Kidney glomerular epithelial cell (primary cell): ENCODE results near the gene ME3.

ENCODE experiments used
- DNase-seq: peaks from one replicate; lab custom pipeline; 2025; lab: John Stamatoyannopoulos, UW

ME3 gene

DNA sequence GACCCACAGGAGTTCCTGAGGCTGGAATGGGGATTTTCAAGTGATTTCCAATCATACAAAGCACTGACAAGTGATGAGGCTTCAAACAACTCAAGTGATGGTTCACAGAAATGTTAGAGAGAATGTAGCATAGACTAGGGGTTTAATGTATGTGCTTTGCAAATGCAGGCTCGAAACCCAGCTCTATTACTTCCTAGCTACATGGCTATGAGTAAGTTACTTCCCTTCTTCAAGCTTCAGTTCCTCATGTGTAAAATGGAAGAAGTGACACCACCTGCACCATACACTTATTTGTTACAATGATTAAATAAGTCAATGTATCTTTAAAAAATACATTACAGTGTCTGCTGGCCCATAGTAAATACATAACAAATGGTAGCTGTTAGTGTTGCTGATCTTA lies 158.0 kb downstream of the ME3 start:
- DNase-seq = no peak

DNA sequence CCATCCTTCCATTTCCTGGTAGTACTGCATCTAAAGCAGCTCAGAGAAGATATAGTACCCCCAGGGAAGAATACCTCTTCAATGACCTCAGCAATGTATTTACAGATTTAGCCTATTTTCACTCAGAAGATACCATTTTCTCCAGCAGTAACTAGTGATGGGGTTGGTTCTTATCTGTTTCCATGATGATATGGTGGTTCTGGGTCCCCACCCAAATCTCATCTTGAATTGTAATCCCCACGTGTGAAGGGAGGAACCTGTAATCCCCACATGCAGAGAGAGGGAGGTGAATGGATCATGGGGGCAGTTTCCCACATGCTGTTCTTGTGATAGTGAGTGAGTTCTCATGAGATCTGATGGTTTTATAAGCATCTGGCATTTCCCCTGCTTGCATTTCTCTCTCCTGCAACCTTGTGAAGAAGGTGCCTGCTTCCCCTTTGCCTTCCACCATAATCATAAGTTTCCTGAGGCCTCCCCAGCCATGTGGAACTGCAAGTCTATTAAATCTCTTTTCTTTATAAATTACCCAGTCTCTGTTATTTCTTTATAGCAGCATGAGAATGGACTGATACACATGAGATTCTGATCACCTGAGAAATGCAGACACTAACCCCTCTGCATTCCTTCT lies 158.6 kb downstream of the ME3 start:
- no peak for DNase-seq

DNA sequence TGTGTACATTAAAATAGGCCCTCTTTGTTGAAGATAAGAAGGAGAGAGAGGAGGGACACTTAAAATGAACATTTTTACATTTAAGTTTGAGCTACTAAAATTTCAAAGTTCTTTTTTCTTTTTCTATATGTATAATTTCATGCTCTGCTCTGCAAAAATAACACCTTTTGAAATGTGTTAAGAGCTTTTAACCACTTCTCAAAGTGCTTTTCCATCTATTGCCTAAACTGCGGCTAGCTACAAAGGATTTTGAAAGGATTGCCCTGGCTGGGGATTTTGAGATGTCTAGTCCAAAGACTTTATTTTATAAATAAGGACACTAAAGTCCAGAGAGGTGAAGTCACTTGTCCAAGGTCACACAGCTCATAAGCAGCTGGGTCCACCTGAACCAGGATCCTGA lies 159.3 kb downstream of the ME3 start:
- no peak for DNase-seq

DNA sequence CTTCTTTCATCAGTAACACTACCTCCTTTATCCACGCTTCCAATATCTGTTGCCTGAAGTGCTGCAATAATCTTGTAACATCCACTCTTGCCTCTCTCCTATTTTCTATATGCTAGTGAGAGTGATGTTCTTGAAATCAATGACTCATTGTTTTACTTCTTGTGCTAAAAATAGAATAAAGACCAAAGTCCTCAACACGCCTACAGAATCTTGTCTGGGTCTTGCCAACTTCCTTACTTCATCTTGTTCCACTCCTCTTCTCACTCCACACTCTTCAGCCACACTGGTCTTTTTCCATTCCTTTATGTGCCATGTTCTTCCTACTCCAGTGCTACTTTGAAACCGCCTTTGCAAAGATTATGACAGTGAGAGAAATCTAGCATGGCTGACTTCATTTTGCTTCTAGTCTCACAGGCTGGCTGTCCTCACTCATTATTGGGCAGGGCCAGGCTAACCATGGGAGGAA lies 161.3 kb downstream of the ME3 start:
- no peak for DNase-seq

DNA sequence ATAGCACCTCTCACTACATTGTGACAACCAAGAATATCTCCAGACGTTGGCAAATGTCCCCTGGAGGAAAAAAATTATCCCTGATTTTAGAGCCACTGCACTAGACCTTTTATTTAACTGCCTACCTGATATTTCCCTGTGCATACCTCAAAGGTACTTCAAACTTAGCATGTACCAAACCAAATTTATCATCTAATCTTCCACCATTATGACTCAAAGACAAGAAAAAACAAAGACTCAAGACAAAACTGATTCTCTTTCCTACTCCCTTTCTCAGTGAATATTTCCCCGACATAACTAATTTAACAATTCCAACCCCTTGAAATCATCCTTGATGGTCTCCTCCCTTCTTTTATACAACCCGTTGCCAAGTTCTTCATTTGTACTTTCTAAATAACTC lies 161.7 kb downstream of the ME3 start:
- DNase-seq = no peak

DNA sequence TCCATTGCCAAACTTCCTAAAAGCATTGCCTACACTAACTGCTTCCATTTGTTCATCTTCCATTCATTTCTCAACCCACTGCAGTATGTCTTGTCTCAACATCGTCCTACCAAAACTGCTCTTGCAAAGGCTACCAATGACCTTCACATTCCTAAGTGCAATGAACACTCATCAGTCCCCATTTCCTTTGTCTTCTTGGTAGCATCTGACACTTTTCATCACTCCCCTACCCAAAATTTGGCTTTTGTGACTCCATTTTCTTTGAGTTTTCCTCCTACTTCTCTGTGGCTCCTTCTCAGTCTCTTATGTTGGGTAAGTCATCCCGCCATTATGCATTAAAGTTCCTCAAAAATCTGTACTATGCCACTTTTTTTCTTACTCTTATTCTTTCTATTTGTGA lies 162.3 kb downstream of the ME3 start:
- no peak for DNase-seq

DNA sequence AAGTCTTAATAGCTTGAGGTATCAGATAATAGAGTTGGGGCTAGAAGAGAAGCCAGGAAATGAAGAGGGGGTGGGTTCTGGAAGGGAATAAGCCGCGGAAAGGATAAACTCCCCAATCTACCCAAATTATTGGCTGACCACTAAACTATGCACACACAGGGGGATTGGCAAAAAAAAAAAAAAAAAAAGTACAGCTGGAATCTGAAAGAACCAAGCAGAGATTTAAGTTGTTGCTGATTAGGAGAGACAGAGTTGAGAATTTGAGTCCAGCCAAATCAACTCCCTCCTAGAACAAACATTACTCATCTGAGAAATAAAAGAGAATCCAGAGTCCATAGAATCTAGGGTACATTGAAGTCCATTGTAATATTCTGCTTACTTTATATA lies 162.8 kb downstream of the ME3 start:
- no peak for DNase-seq

DNA sequence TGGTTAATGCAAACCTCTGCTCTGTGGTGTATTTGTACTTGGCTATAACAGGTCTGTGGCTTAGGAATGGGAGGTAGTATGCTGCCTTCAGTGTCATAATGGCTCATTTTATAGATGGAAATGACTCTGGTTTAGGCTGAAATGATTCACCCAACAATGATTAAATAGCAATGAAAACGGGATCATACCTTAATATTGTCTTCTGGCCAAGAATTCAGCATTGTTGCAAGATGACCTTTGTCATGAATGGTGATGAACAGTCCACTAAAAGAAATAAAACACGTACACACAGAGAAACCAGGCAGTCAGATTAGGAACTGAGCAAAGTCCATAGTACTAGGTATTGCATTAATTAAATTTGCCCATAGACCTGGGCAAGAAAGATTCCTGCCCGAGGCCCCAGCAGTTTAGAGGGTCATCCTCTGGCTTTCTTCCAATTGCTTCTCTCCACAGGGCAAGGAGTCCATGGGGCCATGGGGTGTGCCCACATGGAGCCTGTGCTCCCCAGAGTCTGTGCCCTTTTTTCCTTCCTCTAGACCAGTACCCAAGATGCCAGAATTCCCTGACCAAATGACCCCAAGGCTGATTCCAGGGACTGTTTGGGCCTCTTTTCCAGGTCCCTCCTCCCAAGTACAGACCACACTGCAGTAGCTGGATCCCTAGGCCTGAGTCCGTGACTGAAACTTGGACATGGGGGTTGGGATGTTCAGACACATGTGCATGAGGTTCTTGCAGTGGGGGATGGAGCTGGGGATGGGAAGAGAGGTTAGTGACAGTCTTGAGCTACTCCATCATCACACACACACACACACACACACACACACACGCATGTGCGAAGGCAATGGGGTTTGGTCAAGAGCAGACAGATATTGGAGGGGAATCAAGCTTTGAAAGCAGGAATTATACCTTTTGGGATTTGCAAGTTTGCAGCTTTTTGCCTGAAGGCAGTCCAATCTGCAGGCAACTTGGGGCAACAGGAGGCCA lies 163.5 kb downstream of the ME3 start:
- DNase-seq = peak; percentile 29

DNA sequence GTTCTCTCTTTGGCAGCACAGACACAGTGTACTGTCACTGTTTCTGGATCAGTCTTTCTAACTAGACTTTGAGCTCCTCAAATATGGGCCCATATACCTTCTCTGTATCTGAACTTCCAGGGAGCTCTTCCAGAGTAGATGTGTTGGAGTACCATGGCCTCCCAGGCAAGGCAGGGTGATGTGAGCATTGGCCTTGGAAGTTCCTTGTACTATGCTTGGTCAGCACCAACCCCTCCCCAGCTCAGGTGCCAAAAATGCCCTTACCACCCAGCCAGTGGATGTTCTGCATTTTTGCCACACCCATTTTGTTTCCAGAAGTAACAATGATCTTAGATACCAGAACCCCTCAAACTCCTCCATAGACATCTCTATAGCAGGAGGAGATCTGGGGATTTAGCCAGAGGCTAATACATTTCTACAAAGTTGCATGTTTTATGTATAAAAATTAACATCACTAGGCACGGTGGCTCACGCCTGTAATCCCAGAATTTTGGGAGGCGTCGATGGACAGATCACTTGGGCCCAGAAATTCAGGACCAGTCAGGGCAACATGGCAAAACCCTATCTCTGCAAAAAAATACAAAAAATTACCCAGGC lies 165.1 kb downstream of the ME3 start:
- DNase-seq = no peak

DNA sequence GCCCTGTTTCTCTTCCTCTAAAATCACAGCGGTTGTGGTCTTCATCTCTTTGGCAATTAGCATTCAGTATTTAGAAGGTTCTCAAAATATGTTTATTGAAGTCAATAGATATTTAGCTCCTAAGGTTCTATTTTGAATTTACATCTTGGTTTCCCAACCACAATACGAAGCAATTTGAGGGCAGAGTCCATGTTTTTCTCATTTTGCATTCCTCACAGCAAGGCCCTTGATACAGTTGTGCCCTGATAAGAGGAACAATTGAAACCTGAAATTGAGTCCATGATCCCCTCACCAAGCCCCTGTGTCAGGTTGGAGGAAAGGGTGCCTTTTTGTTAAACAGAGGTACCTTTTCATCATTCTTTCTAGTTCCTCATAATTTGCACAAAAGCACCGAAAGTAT lies 166.2 kb downstream of the ME3 start:
- no peak for DNase-seq

DNA sequence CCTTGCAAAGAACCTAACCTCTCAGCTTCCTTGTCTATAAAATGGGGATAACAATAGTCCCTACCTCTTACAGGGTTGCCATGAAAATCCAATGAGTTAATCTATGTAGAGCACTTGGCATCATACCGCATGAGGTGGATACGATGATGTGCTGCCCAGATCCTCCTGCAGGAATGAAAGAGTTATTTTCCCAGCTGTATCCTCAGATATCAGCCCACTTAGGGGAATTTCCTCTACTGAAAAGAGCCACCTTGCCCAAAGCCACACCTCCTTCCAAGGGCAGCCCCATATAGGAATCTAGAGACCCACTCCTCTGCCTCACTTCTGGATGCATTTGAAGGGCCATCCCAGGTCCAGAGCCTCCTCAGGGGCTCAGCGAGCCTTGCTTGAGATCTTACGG lies 169.3 kb downstream of the ME3 start:
- no peak for DNase-seq

DNA sequence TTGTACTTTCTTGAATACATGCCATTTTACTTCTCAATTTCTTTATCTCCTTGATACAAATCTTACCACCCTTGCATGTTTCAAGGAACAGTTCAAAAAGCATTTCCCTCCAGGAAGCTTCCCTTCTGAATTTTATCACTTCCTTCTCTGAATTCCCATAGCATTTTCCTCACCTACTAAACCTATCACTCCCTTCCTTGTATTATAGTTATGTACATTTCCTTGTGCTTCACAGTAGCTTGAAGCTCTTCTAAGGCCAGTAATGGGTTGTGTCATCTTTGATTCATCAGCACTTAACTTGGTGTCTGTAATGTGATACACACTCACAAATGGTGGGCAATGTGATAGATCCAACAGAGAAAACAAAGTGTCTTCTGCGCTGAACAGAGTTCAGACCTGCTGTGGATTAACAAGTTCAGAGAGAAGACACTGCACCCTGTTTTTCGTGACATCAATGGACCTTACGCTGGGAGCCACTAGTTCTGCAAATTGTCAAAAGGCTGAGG lies 170.2 kb downstream of the ME3 start:
- no peak for DNase-seq

DNA sequence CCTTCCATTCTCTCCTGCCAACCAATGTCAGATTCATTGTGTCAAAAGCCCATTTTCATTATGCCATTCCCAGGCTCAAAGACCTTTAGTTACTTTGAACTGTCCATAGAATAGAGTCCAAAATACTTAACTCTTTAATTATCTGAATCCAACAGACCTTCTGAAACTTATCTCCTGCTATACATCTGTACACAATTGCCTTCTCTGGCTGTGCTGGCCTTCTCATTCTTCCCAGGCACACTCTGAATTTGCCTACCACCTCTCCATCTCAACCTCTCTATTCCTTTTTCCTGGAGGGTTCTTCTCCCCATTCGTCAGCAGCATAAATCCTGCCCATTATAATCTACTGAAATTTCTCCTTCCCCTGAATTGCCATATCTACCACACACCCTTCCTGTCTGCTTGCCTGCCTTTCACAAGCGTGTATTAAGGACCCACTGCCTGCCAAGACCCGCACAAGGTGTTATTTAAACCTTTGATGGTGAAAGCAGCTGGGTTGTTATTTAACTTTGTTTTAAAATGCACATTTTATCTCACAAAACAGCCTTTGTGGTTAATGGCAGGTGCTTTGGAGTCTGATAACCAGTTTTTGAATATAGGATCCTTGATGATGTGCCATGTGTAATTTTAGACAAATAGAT lies 171.8 kb downstream of the ME3 start:
- DNase-seq = no peak

DNA sequence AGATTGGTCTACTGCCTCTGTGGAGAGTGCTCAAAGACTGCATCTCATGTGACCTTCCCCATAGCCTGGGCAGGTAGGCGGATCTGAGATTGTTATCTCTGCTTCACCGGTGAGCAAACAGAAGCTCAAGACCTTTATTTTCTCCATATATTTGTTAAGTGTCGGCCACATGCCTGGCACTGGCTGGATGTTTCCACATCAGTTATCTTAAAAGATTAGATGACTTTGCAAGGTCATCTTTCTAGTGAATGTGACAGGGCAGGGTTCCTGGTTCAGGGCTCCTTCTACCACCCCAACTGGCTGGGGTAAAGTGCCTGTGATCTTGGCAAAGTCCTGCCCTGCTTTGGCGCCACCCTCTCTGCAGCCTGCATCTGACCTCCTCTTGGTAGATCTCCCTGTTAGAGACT lies 172.7 kb downstream of the ME3 start:
- DNase-seq = no peak

DNA sequence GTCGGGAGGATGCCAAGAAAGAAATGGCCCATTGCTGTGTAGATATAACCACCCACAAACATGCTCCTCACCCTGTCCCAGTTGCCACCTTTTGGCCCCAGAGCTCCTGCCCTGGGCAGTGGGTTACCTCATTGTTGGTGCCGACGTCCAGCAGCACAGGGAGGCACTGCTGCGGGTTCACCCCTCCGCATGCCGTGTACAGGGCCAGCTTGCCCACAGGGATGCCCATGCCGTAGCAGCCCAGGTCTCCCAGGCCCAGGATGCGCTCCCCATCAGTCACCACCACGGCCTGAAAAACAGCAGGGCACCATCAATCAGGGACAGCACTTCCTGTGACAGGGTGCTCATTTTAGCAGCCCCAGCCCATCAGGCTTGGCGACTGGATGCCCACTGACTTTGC lies 174.6 kb downstream of the ME3 start:
- DNase-seq = peak; percentile 82

DNA sequence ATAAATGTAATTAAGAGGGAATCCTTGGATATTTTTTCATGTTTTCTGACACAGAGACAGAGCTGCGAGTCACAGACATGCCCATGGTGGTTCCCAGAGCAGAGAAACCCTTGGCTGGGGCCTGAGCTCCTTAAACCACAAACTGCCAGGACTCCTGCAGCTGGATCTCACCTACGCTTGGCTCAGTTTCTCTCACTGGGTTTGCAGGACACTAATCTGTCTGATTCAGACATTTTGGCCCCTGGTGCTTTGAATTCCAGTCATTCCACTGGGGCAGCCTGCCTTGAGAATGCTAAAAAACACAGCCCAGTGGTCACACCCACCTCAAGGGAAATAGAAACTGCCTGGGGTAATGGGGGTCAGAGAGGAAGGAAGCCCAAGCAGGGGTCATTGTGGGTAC lies 175.1 kb downstream of the ME3 start:
- DNase-seq = peak; percentile 88

DNA sequence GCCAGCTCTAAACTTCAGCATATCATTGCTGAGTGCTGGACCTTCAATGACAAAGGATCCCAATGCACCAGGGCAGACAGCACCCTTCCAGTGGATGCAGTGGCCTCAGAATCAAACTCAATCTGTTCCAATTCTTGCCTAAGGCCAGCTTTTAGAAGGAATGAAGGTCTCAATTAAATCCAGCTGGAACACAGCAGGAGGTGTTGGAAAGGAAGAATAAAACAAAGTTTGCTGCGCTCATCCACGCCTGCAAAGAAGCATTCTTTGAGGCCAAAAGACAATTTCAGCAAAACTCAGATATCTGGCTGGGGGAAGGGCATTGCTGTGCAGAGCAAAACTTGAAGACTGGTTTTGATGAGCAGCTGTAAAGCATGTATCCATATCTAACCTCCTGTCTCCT lies 177.1 kb downstream of the ME3 start:
- DNase-seq = no peak

DNA sequence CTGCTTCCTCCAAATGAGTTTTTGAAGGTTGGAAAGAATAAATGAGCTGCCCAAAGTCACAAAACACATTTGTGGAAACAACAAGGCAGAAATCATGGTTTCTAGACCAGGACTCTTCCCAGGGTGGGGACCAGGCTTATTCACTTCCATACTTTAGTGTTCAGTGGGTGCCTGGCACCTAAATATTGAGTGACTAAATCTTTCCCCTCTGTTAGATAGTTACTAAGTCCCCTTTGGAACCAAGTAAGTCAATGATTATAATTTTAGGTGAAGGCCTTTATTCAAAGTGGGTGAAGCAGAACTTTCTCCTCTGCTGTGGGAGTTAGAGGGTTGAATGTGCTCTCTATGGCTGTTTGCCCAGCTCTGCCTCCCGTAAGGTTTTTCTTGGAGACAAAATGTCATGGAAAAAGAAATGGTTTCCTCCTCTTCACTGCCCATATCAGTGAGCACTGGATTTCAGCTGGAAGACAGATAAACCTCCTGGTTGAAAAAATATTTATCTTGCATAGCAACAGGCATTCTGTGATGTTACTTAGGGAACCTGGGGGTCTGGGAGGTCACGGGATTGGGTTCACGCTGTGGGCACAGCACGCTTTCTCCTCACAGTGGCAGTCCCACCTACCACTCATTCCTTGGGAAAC lies 179.9 kb downstream of the ME3 start:
- peak; percentile 74 for DNase-seq

DNA sequence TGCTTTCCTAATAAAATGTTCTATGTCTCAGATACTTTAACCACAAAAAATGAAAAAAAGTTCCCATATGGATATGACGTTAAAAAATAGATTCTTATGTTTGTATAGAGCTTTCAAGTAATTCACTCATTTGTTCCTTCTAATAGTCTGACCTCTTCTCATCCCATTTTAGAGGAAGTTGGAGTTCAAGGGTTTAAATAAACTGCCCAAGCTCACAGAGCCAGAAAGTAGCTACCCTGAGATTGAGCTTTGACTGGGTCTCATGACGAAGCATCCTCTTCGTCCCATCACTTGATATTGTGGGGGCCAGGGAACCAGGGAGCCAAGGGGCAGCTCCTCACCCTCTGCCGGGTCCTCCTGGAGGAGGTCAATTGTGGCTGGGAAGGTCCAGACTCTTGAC lies 181.4 kb downstream of the ME3 start:
- no peak for DNase-seq

DNA sequence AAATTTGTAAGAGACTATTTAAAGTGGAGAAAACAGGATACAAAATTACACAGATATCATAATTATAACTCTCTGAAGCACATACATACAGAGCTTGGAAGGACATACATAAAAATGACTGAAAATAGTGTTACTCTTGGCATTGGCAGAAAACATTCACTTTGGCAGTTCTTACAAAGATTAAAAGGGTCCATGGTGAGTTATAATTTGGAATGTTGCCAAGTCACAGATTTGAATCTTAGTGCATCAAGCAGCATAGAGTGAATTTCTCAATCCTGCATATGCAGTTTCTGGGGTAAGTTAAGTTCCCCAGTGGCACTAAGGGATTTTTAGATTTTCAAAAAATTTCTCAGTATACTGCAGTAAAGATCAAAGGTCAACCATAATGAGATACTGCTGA lies 181.8 kb downstream of the ME3 start:
- DNase-seq = no peak

DNA sequence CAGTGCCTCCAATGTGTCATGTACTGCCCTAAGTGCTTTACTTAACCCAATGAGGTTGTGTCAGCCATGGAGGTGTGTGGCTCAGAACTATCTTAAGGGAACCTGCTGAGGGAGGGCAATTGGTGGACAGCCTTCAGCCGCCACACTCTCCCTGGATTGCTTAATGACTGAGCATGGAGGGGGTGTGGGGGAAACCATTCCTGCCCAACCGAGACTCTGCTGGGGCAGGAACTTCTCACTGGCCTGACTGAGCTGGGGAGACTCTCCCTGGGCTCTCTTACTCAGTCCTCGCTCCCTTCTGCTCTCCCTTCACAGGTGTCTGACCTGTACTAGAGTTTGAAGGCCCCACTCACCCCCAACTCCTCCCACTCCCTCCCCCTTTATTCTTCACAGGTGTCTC lies 183.0 kb downstream of the ME3 start:
- DNase-seq = no peak

DNA sequence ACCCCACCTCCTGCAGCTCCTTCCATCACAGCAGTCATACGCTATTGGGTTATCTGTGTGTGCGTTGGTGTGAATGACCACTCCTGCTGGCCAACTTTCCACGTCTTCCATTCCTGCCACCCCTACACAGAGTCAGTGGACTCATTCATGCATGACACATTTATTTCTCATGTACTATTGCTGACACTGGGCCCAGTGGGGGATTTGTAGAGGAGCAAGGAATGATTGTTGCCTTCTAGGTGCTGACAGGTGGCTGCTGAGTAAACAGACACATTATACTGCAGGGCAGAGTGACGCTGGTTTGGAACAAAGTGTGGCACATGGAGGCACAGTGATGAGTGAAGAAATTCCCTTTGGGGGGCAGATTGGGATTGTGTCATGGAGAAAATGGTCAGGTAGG lies 183.9 kb downstream of the ME3 start:
- DNase-seq = peak; percentile 33
